ENCODE results near the gene EFTUD2. TPM values are rescaled to one million over a fixed set of nuclear protein-coding genes. Genes with fewer than 3 reads are reported as not detected.

The EFTUD2 gene
- total RNA-seq, 1 experiment from 2014 or later, result 84.5 TPM

Other genes with a start within 250 kb of the EFTUD2 start
- 1.9 and 2.2 TPM in 2 replicates for gene MEIOC, start 243.0 kb downstream of the EFTUD2 start, total RNA-seq (2014; rRNA removed; shearing (Covaris generic); ENCODE audit: low replicate concordance)
- 37.4 and 45.0 TPM in 2 replicates for gene CCDC43, start 209.7 kb downstream of the EFTUD2 start, total RNA-seq (2014; rRNA removed; shearing (Covaris generic); ENCODE audit: low replicate concordance)
- gene DBF4B, start 190.8 kb downstream of the EFTUD2 start, total RNA-seq (2014; rRNA removed; shearing (Covaris generic); ENCODE audit: low replicate concordance), result 15.9 and 19.8 TPM in 2 replicates
- 0.14 and 0.51 TPM in 2 replicates for gene ADAM11, start 140.5 kb downstream of the EFTUD2 start, total RNA-seq (2014; rRNA removed; shearing (Covaris generic); ENCODE audit: low replicate concordance)
- 19.9 and 26.3 TPM in 2 replicates for gene GJC1, start 69.2 kb downstream of the EFTUD2 start, total RNA-seq (2014; rRNA removed; shearing (Covaris generic); ENCODE audit: low replicate concordance)
- gene HIGD1B, start 51.6 kb downstream of the EFTUD2 start, total RNA-seq (2014; rRNA removed; shearing (Covaris generic); ENCODE audit: low replicate concordance), result not detected in 2 replicates
- gene GFAP, start 16.1 kb upstream of the EFTUD2 start, total RNA-seq (2014; rRNA removed; shearing (Covaris generic); ENCODE audit: low replicate concordance), result not detected in 2 replicates
- 21.2 and 21.7 TPM in 2 replicates for gene KIF18B, start 48.3 kb upstream of the EFTUD2 start, total RNA-seq (2014; rRNA removed; shearing (Covaris generic); ENCODE audit: low replicate concordance)
- gene C1QL1, start 68.9 kb upstream of the EFTUD2 start, total RNA-seq (2014; rRNA removed; shearing (Covaris generic); ENCODE audit: low replicate concordance), result 10.9 and 12.5 TPM in 2 replicates
- 63.2 and 86.0 TPM in 2 replicates for gene DCAKD, start 152.2 kb upstream of the EFTUD2 start, total RNA-seq (2014; rRNA removed; shearing (Covaris generic); ENCODE audit: low replicate concordance)
- gene NMT1, start 161.9 kb upstream of the EFTUD2 start, total RNA-seq (2014; rRNA removed; shearing (Covaris generic); ENCODE audit: low replicate concordance), result 57.3 and 81.4 TPM in 2 replicates
- gene PLCD3, start 233.1 kb upstream of the EFTUD2 start, total RNA-seq (2014; rRNA removed; shearing (Covaris generic); ENCODE audit: low replicate concordance), result 74.9 and 164 TPM in 2 replicates
- 7.8 and 16.7 TPM in 2 replicates for gene ACBD4, start 236.2 kb upstream of the EFTUD2 start, total RNA-seq (2014; rRNA removed; shearing (Covaris generic); ENCODE audit: low replicate concordance)
- 11.6 and 13.0 TPM in 2 replicates for gene HEXIM1, start 249.0 kb upstream of the EFTUD2 start, total RNA-seq (2014; rRNA removed; shearing (Covaris generic); ENCODE audit: low replicate concordance)